Left hindlimb (tissue), 1 donor: ENCODE data around the gene LAGE3.
A peak's percentile ranks its signal among the peaks of the same experiment; 100 is the strongest.

Experiments used
- DNase-seq: peaks from one replicate; pipeline ENCODE4 v3.0.0-alpha.2; 2018

Gene LAGE3

GRCh38 chrX:154478728-154479622 lies at the start of gene LAGE3:
LAGE3 (minus strand) TSS chrX:154479281; CDS start chrX:154478915, 366 bp downstream.
- DNase-seq: peak; percentile 93

- peak; percentile 92 for DNase-seq
These were observed 48.0 kb upstream of the LAGE3 start for GRCh38 chrX:154526901-154527675.

- no peak for DNase-seq
These were observed 46.8 kb upstream of the LAGE3 start for GRCh38 chrX:154525606-154526490.

GRCh38 chrX:154519389-154519788 lies 40.3 kb upstream of the LAGE3 start:
- DNase-seq: no peak

- DNase-seq: no peak
These were observed 38.2 kb upstream of the LAGE3 start for GRCh38 chrX:154517101-154517781.

GRCh38 chrX:154516656-154517100 lies 37.6 kb upstream of the LAGE3 start:
- peak; percentile 45 for DNase-seq

GRCh38 chrX:154515966-154516655 lies 37.0 kb upstream of the LAGE3 start, which contains the start of gene FAM3A:
FAM3A (minus strand) TSS chrX:154516232; CDS start chrX:154515772, 460 bp downstream.
- peak; percentile 96 for DNase-seq

- no peak for DNase-seq
These were observed 36.2 kb upstream of the LAGE3 start for GRCh38 chrX:154515090-154515965.

- DNase-seq: no peak
These were observed 34.6 kb upstream of the LAGE3 start for GRCh38 chrX:154513716-154514115.

GRCh38 chrX:154512879-154513553 lies 33.9 kb upstream of the LAGE3 start:
- DNase-seq: no peak

GRCh38 chrX:154511761-154512160 lies 32.7 kb upstream of the LAGE3 start:
- DNase-seq: no peak

- DNase-seq: no peak
These were observed 30.4 kb upstream of the LAGE3 start for GRCh38 chrX:154509455-154509854.

GRCh38 chrX:154508384-154508745 lies 29.3 kb upstream of the LAGE3 start:
- no peak for DNase-seq

GRCh38 chrX:154507673-154508383 lies 28.7 kb upstream of the LAGE3 start:
- DNase-seq: no peak

- DNase-seq: no peak
These were observed 27.6 kb upstream of the LAGE3 start for GRCh38 chrX:154506483-154507332.

GRCh38 chrX:154505734-154506133 lies 26.7 kb upstream of the LAGE3 start:
- DNase-seq: no peak

GRCh38 chrX:154502989-154503388 lies 23.9 kb upstream of the LAGE3 start:
- DNase-seq: no peak

- DNase-seq: no peak
These were observed 23.0 kb upstream of the LAGE3 start for GRCh38 chrX:154502098-154502497.
